ENCODE measurements around the gene PATZ1. TPM values are rescaled to one million over a fixed set of nuclear protein-coding genes. Genes with fewer than 3 reads are reported as not detected.

PATZ1 gene
- total and polyA plus RNA-seq, 2 of the 4 experiments (the other 2 are of a cell fraction): 6.5 to 10.5 TPM

DNA sequence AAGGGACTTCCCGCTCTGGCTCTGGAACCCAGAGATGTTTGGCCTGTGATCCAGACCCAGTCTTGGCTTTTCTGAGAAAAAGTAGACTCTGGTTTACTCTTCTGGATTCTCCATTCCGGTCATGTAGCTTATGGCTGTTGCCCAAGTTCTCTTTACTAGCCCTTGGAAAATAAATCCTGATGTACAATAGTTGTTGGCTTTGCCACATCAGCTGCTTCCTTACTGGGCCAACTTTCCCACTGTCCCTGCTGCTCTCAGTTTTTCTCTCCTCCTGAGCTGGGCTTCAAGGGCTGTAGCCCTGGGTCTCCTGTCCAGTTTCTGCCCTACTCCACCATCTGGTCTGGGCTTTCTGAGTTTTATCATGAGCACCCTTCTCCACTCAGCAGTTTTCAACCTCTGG is 12.5 kb downstream of the PATZ1 start:
- Histone ChIP-seq H2AK9ac (replicated peaks; ENCODE audit: low read depth, low read length, poor library complexity) (no peak overlapping the region), H2BK20ac (ENCODE audit: low read depth, low read length) (no peak overlapping the region), H3K27me3 (ENCODE audit: control insufficient read depth, insufficient read depth, low read length) (no peaks in the 10 kb centered on the region), H4K20me1 (ENCODE audit: insufficient read depth, low read length) (peaks cover 20% of the 10 kb centered on the region), H2BK120ac (ENCODE audit: low read depth, low read length) (no peak overlapping the region), H3K9ac (ENCODE audit: low read depth, low read length) (no peak overlapping the region), H3K4me3 (ENCODE audit: insufficient read depth, low read depth, low read length) (no peak overlapping the region), H4K91ac (ENCODE audit: insufficient read depth, low read depth, low read length) (no peak overlapping the region), H4K5ac (ENCODE audit: low read depth, low read length) (no peak overlapping the region), H3K23ac (ENCODE audit: low read depth, low read length) (no peak overlapping the region), H2BK5ac (ENCODE audit: low read depth, low read length, poor library complexity, severe bottlenecking) (no peak overlapping the region), H3K79me1 (ENCODE audit: low read depth in 1 of 2, low read length in 2 of 2) (peaks cover 12 to 63% of the 10 kb centered on the region in 2 experiments), H3K27ac (ENCODE audit: insufficient read depth, low read length) (no peak overlapping the region), H3K36me3 (ENCODE audit: control insufficient read depth, insufficient read depth, low read length) (peaks cover 57% of the 10 kb centered on the region), H3K4me2 (ENCODE audit: low read depth, low read length) (no peak overlapping the region), H2AK5ac (ENCODE audit: low read depth, low read length) (no peak overlapping the region), H3K56ac (ENCODE audit: extremely low read depth, insufficient read depth, low read length) (no peak overlapping the region), H3K9me3 (ENCODE audit: control insufficient read depth, insufficient read depth, low read length) (no peaks in the 10 kb centered on the region), H2AFZ (replicated peaks; ENCODE audit: low read length, poor library complexity) (no peak overlapping the region), H3K9me1 (ENCODE audit: insufficient read depth, low read length) (peaks cover 22% of the 10 kb centered on the region), H3K14ac (replicated peaks; ENCODE audit: low read depth, low read length) (no peak overlapping the region), H3K18ac (ENCODE audit: low read depth, low read length) (no peak overlapping the region), H2BK15ac (ENCODE audit: low read depth, low read length) (no peak overlapping the region), H3K4me1 (ENCODE audit: control insufficient read depth, insufficient read depth, low read length) (peaks cover 6% of the 10 kb centered on the region), H3K4ac (ENCODE audit: low read depth, low read length) (no peak overlapping the region), H4K8ac (ENCODE audit: low read depth in 2 of 2, low read length in 2 of 2) (no peak overlapping the region)
- ChIA-PET POLR2A (ENCODE audit: unreplicated experiment) (no interaction called here), CTCF (interaction anchor here (1.4 kb wide), 1 partner anchor 20 kb away, joined by 6 read pairs; no protein-coding TSS in a partner anchor)
- intact Hi-C loops (cut with micrococcal nuclease) (no loop called here), dilution Hi-C loops (cut with HindIII; ENCODE audit: low sequenced_read_pairs, unreplicated experiment) (no loop called here), in situ Hi-C loops (cut with MboI; ENCODE audit: low sequenced_read_pairs) (no loop called here)
- no peak for TF ChIP-seq MAZ (IDR thresholded peaks at IDR 0.05; ENCODE audit: borderline replicate concordance, low read depth, low read length)
- TF ChIP-seq, protein P1, sequence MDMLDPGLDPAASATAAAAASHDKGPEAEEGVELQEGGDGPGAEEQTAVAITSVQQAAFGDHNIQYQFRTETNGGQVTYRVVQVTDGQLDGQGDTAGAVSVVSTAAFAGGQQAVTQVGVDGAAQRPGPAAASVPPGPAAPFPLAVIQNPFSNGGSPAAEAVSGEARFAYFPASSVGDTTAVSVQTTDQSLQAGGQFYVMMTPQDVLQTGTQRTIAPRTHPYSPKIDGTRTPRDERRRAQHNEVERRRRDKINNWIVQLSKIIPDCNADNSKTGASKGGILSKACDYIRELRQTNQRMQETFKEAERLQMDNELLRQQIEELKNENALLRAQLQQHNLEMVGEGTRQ (IDR thresholded peaks at IDR 0.05; ENCODE audit: low read depth, low read length): no peak
- ATAC-seq (ENCODE audit: low read depth) (no peak), DNase-seq (no peak)
- 100% methylated on average over 2 of the region's 2 CpGs; no CpG with 5 or more reads in 1 of the 2 experiments for WGBS, 2 experiments (ENCODE audit: extremely low coverage in 2 of 2, insufficient read length in 1 of 2)
- BruUV-seq (replicated peaks): no TSS peak

Measured in IMR-90 (cell line).